ENCODE measurements around the gene PXK. TPM values are rescaled to one million over a fixed set of nuclear protein-coding genes. Genes with fewer than 3 reads are reported as not detected.
"Not testable (repeated sequence)": the region's sequence is repeated elsewhere in the genome, so short reads cannot be mapped to it uniquely, and the experiment has no call there.

Gene PXK
- 17.2 TPM for polyA plus RNA-seq
- long read RNA-seq, donor 1, result 0 reads
- long read RNA-seq, donor 2, partial matches to known transcripts, result 197 of 197 reads
- long read RNA-seq, donor 2, other reads (novel, unspliced or antisense), result 0 of 197 reads
- long read RNA-seq, donor 3, result 0 reads
- long read RNA-seq, donor 4, result 0 reads
- long read RNA-seq, donor 5, partial matches to known transcripts, result 16 of 99 reads
- long read RNA-seq, donor 5, other reads (novel, unspliced or antisense), result 82 of 99 reads
- long read RNA-seq, donor 6, partial matches to known transcripts, result 105 of 176 reads
- long read RNA-seq, donor 6, other reads (novel, unspliced or antisense), result 69 of 176 reads
- long read RNA-seq, donor 7, partial matches to known transcripts, result 34 of 61 reads
- long read RNA-seq, donor 7, other reads (novel, unspliced or antisense), result 25 of 61 reads
- long read RNA-seq, donor 8, partial matches to known transcripts, result 0 of 1 reads
- long read RNA-seq, donor 8, other reads (novel, unspliced or antisense), result 0 of 1 reads
- long read RNA-seq, donor 9, partial matches to known transcripts, result 128 of 129 reads
- long read RNA-seq, donor 9, other reads (novel, unspliced or antisense), result 0 of 129 reads
- long read RNA-seq, donor 10, partial matches to known transcripts, result 74 of 169 reads
- long read RNA-seq, donor 10, other reads (novel, unspliced or antisense), result 95 of 169 reads
- long read RNA-seq, donor 11, partial matches to known transcripts, result 0 of 2 reads
- long read RNA-seq, donor 11, other reads (novel, unspliced or antisense), result 0 of 2 reads

DNA sequence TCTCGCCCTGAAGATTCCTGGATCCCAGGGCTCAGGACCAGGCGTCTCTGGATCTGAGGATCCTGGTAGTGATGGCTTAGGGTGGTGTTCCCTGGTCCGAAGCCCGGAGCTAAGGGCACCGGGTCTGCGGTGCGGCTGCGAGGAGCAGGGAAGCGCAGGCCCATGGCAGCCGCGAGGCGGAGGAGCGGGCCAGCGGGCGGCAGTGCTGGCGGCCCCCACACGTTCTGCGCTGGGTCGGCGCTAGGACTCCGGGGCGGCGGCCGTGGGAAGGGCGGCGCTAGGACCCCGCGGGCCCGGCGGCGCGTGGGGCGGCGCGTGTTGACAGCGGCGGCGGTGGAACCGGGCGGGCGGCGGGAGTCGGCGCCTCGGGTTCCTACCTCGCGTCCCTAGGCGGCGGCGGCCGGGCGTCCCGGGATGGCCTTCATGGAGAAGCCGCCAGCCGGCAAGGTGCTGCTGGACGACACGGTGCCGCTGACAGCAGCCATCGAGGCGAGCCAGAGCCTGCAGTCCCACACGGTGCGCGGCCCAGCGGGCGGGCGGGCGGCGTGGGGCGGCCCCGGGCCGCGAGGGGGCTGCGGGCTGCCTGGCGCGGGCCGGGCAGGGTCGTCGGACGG, at the start of gene PXK:
TSS of gene PXK (plus strand) at position 318 of the 614 bp plus-strand sequence. CDS start at position 415, 97 bp downstream.
- WGBS (ENCODE audit: insufficient coverage, low lambda C conversion rate), result no CpG with 5 or more reads among the region's 79 CpGs
- Histone ChIP-seq H3K4me1 (ENCODE audit: control insufficient read depth, insufficient read depth, low read length) (no peaks in the 10 kb centered on the region), H3K27ac (ENCODE audit: low read length) (no peak within 1 kb of the TSS), H3K4me3 (ENCODE audit: low read length) (peak within 1 kb of the TSS; percentile 62), H3K9me3 (ENCODE audit: control insufficient read depth, low read depth, low read length) (no peaks in the 10 kb centered on the region), H3K36me3 (ENCODE audit: control insufficient read depth, insufficient read depth, low read length) (no peaks in the 10 kb centered on the region), H3K27me3 (ENCODE audit: control insufficient read depth, insufficient read depth, low read length) (peaks cover 11% of the 10 kb centered on the region)
- peak; percentile 54 to 87 for DNase-seq

DNA sequence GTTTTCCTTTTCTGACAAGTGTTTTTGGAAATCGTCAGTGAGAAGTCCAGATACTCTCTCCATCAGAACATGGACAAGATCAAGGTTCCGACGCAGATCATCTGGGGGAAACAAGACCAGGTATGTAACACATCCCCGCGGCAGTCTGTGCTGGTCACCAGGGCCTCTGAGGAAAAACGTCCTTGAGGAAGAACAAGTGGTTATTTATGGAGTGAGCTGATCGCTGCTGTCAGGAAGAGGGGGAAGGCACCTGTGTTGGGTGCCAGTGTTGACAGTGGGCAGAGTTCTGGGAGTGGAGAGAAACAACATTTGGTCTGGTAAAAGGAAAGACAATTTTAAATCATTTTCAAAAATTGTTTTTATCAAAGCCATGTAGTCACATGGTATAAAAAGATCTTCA, 47.4 kb upstream of the PXK start:
- WGBS (ENCODE audit: insufficient coverage, low lambda C conversion rate), result 40% methylated on average over 1 of the region's 7 CpGs
- H3K27ac ChIP-seq (ENCODE audit: low read length), result no peak overlapping the region
- H3K9me3 ChIP-seq (ENCODE audit: control insufficient read depth, low read depth, low read length), result peaks cover under 1% of the 10 kb centered on the region
- no peak overlapping the region for H3K4me3 ChIP-seq (ENCODE audit: low read length)
- H3K27me3 ChIP-seq (ENCODE audit: control insufficient read depth, insufficient read depth, low read length), result no peaks in the 10 kb centered on the region
- no peak for DNase-seq
- H3K4me1 ChIP-seq (ENCODE audit: control insufficient read depth, insufficient read depth, low read length), result no peaks in the 10 kb centered on the region
- H3K36me3 ChIP-seq (ENCODE audit: control insufficient read depth, insufficient read depth, low read length), result peaks cover 64% of the 10 kb centered on the region

DNA sequence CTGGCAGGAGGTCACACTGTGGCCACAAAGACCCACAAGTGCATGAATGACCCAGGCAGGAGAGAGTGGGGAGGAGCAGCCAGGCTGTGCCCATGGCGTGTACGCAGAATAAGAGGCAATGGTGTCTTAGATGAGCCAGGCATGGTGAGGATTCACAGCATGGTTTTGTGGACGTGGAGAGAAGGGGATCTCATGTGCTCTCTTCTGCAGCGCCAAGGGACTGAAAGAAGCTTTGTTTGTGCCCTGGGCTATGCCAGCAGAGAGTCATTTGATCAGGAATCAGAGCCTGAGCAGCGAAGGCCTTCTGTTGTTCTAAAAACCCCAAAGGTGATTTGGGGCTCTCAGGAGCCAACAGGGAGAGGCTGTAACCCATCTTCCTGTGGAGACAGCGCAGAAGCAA, 45.3 kb upstream of the PXK start:
- peaks cover 48% of the 10 kb centered on the region for H3K36me3 ChIP-seq (ENCODE audit: control insufficient read depth, insufficient read depth, low read length)

DNA sequence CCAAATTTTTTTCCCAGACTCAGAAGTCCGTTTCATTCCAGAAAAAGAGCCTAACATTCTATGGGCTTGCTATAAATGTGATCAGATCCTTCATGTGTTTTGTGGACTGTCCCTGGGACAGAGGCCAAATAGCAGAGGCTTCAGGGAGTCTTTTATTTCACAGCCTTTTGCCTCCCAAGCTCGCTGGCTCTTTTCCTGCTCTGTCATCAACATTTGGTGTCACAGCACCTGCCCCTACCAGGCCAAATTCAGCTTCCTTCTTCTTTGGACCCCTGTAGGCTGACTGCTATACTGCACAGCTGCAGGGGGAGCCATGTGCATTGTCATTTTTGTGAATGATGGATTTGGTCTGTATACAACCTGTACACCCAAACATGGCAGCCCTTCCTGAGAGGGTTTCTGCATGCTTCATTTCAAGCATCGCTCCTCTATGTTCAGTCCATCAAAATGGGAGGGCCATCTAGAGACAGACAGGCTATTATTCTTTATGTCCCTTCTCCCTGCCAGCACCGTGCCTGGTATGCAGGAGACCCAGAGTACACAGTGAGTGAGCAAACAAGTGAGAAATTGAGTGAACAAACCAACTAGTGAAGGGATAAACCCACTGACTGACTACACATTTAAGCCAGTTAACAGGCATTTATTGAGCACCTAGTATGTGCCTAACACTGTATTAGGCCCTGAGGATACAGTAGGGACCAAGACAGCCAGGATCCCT, 44.5 kb upstream of the PXK start:
- no peak for DNase-seq
- Histone ChIP-seq H3K4me3 (ENCODE audit: low read length) (no peak overlapping the region), H3K4me1 (ENCODE audit: control insufficient read depth, insufficient read depth, low read length) (no peaks in the 10 kb centered on the region), H3K27ac (ENCODE audit: low read length) (no peak overlapping the region), H3K9me3 (ENCODE audit: control insufficient read depth, low read depth, low read length) (peaks cover 7% of the 10 kb centered on the region), H3K36me3 (ENCODE audit: control insufficient read depth, insufficient read depth, low read length) (peaks cover 42% of the 10 kb centered on the region), H3K27me3 (ENCODE audit: control insufficient read depth, insufficient read depth, low read length) (no peaks in the 10 kb centered on the region)
- WGBS (ENCODE audit: insufficient coverage, low lambda C conversion rate), result 100% methylated on average over 1 of the region's 4 CpGs

More for the DNA sequence above, 45.3 kb upstream of the PXK start:
- DNase-seq, result no peak
- H3K4me1 ChIP-seq (ENCODE audit: control insufficient read depth, insufficient read depth, low read length), result no peaks in the 10 kb centered on the region
- no peak overlapping the region for H3K27ac ChIP-seq (ENCODE audit: low read length)
- H3K4me3 ChIP-seq (ENCODE audit: low read length), result no peak overlapping the region
- no CpG with 5 or more reads among the region's 6 CpGs for WGBS (ENCODE audit: insufficient coverage, low lambda C conversion rate)
- peaks cover 7% of the 10 kb centered on the region for H3K9me3 ChIP-seq (ENCODE audit: control insufficient read depth, low read depth, low read length)
- H3K27me3 ChIP-seq (ENCODE audit: control insufficient read depth, insufficient read depth, low read length), result no peaks in the 10 kb centered on the region

DNA sequence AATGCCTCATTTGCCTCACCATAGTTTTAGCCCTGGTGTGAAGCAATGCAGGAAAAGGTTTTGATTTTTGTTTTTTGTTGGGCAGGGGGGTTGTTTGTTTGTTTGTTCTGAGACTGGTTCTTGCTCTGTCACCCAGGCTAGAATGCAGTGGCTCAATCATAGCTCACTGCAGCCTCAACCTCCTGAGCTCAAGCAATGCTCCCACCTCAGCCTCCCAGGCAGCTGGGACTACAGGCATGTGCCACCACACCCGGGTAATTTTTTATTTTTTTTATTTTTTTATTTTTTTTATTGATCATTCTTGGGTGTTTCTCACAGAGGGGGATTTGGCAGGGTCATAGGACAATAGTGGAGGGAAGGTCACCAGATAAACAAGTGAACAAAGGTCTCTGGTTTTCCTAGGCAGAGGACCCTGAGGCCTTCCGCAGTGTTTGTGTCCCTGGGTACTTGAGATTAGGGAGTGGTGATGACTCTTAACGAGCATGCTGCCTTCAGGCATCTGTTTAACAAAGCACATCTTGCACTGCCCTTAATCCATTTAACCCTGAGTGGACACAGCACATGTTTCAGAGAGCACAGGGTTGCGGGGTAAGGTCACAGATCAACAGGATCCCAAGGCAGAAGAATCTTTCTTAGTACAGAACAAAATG, 43.6 kb upstream of the PXK start:
- peaks cover 40% of the 10 kb centered on the region for H3K36me3 ChIP-seq (ENCODE audit: control insufficient read depth, insufficient read depth, low read length)
- H3K9me3 ChIP-seq (ENCODE audit: control insufficient read depth, low read depth, low read length); H3K27ac ChIP-seq (ENCODE audit: low read length); DNase-seq; H3K4me3 ChIP-seq (ENCODE audit: low read length); H3K4me1 ChIP-seq (ENCODE audit: control insufficient read depth, insufficient read depth, low read length); H3K27me3 ChIP-seq (ENCODE audit: control insufficient read depth, insufficient read depth, low read length): not testable (repeated sequence)
- 100% methylated on average over 1 of the region's 4 CpGs for WGBS (ENCODE audit: insufficient coverage, low lambda C conversion rate)

DNA sequence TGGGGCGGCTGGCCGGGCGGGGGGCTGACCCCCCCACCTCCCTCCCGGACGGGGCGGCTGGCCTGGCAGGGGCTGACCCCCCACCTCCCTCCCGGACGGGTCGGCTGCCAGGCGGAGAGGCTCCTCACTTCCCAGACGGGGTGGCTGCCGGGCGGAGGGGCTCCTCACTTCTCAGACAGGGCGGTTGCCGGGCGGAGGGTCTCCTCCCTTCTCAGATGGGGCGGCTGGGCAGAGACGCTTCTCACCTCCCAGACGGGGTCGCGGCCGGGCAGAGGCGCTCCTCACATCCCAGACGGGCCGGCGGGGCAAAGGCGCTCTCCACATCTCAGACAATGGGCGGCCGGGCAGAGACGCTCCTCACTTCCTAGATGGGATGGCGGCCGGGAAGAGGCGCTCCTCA, 42.2 kb upstream of the PXK start:
- H3K27me3 ChIP-seq (ENCODE audit: control insufficient read depth, insufficient read depth, low read length); H3K9me3 ChIP-seq (ENCODE audit: control insufficient read depth, low read depth, low read length); H3K4me3 ChIP-seq (ENCODE audit: low read length); H3K4me1 ChIP-seq (ENCODE audit: control insufficient read depth, insufficient read depth, low read length); DNase-seq; H3K27ac ChIP-seq (ENCODE audit: low read length): not testable (repeated sequence)
- H3K36me3 ChIP-seq (ENCODE audit: control insufficient read depth, insufficient read depth, low read length), result peaks cover 34% of the 10 kb centered on the region
- no CpG with 5 or more reads among the region's 33 CpGs for WGBS (ENCODE audit: insufficient coverage, low lambda C conversion rate)

DNA sequence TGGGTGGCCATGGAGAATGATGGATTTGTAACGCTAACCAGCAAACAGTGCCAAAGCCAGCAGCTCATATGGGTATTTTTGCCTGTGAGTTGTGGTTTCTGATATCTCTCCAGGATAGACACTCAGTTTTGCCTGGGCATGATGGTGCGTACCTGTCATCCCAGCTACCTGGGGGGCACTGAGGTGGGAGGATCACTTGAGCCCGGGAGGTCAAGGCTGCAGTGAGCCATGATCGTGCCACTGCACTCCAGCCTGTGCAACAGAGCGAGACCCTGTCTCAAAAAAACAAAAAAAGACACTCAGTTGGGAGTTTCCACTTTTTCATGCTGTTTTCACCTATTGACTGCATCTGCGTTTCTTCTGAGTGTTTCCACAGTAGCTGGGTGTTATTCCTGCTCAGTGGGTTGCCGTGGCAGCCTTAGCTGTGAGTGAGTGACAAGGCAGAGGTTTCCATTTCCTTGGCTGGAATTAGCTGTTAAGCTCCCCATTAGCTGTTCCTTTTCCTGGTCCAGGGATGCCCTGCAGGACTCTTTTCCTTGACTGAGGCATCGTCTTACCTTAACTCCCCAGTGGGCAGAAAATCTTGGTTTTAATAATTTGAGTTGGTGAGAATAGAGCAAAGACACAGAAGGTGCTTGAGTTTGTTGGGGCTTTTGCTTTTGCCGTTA, 40.9 kb upstream of the PXK start:
- Histone ChIP-seq H3K36me3 (ENCODE audit: control insufficient read depth, insufficient read depth, low read length) (peaks cover 29% of the 10 kb centered on the region), H3K27ac (ENCODE audit: low read length) (no peak overlapping the region), H3K4me3 (ENCODE audit: low read length) (no peak overlapping the region), H3K27me3 (ENCODE audit: control insufficient read depth, insufficient read depth, low read length) (no peaks in the 10 kb centered on the region), H3K4me1 (ENCODE audit: control insufficient read depth, insufficient read depth, low read length) (no peaks in the 10 kb centered on the region), H3K9me3 (ENCODE audit: control insufficient read depth, low read depth, low read length) (peaks cover 7% of the 10 kb centered on the region)
- WGBS (ENCODE audit: insufficient coverage, low lambda C conversion rate), result 60% methylated on average over 1 of the region's 9 CpGs
- DNase-seq, result no peak

DNA sequence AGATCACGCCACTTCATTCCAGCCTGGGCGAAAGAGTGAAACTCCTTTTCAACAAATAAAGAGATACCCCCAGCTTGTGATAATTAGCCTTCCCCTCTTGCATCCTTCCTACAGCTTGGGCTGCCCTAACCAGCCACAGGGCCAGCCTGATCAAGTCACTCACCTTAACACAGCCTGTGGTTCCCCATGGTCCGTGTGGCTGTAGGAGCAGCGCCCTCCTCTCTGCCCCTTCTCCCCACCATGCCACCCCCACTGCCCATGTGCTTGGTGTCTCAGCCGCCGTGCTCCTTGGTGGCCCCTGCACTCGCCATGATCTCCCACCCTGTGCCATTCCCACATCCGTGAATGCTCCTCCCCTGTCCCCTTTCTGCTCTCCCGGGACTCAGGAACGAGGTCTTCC, 39.8 kb upstream of the PXK start:
- Histone ChIP-seq H3K4me3 (ENCODE audit: low read length) (no peak overlapping the region), H3K27me3 (ENCODE audit: control insufficient read depth, insufficient read depth, low read length) (no peaks in the 10 kb centered on the region), H3K36me3 (ENCODE audit: control insufficient read depth, insufficient read depth, low read length) (peaks cover 18% of the 10 kb centered on the region), H3K27ac (ENCODE audit: low read length) (no peak overlapping the region), H3K9me3 (ENCODE audit: control insufficient read depth, low read depth, low read length) (peaks cover 7% of the 10 kb centered on the region), H3K4me1 (ENCODE audit: control insufficient read depth, insufficient read depth, low read length) (no peaks in the 10 kb centered on the region)
- DNase-seq, result no peak
- WGBS (ENCODE audit: insufficient coverage, low lambda C conversion rate), result no CpG with 5 or more reads among the region's 10 CpGs

DNA sequence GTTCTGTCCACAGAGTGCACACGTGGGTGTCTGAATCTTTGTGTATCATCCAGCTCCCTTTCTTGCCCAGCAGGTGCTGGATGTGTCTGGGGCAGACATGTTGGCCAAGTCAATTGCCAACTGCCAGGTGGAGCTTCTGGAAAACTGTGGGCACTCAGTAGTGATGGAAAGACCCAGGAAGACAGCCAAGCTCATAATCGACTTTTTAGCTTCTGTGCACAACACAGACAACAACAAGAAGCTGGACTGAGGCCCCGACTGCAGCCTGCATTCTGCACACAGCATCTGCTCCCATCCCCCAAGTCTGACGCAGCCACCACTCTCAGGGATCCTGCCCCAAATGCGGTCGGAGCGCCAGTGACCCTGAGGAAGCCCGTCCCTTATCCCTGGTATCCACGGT, 39.2 kb upstream of the PXK start:
- no peaks in the 10 kb centered on the region for H3K4me1 ChIP-seq (ENCODE audit: control insufficient read depth, insufficient read depth, low read length)
- no peaks in the 10 kb centered on the region for H3K27me3 ChIP-seq (ENCODE audit: control insufficient read depth, insufficient read depth, low read length)
- no peak overlapping the region for H3K4me3 ChIP-seq (ENCODE audit: low read length)
- DNase-seq, result no peak
- peaks cover 11% of the 10 kb centered on the region for H3K36me3 ChIP-seq (ENCODE audit: control insufficient read depth, insufficient read depth, low read length)
- H3K9me3 ChIP-seq (ENCODE audit: control insufficient read depth, low read depth, low read length), result peaks cover 7% of the 10 kb centered on the region
- no CpG with 5 or more reads among the region's 9 CpGs for WGBS (ENCODE audit: insufficient coverage, low lambda C conversion rate)
- H3K27ac ChIP-seq (ENCODE audit: low read length), result no peak overlapping the region
